Heart left ventricle (tissue), 16 donors: ENCODE data around the gene LAMA1. TPM values are rescaled to one million over a fixed set of nuclear protein-coding genes. Genes with fewer than 3 reads are reported as not detected.

Source experiments
- ATAC-seq, 4 donors: fragments of 200-7000 bp; cut with Tn5 transposase; one replicate each; pipeline ENCODE4 v1.9.1; 2020 to 2022; ENCODE audit warnings: moderate library complexity in 4 of 4, mild to moderate bottlenecking in 3 of 4, moderate number of reproducible peaks in 1 of 4
- DNase-seq, 5 donors: peaks; one replicate each; pipeline ENCODE4 v3.0.0-alpha.2; 2020
- H3K27ac ChIP-seq, 12 donors: fragments of 200-600 bp; sonication (generic) in 4 of 12; one replicate each; pipeline versions ENCODE4 v1.5.0 to v1.8.0; 2016 to 2022; ENCODE audit warnings: mild to moderate bottlenecking in 2 of 12
- H3K27me3 ChIP-seq, 9 donors: fragments of 200-600 bp; sonication (generic) in 2 of 9; one replicate each; pipeline versions ENCODE4 v1.5.1 to v1.8.0; 2016 to 2022; ENCODE audit warnings: mild to moderate bottlenecking in 3 of 9
- H3K36me3 ChIP-seq, 9 donors: fragments of 200-600 bp; sonication (generic) in 2 of 9; one replicate each; pipeline versions ENCODE4 v1.5.0 to v1.8.0; 2018 to 2022; ENCODE audit warnings: mild to moderate bottlenecking in 2 of 9
- H3K4me1 ChIP-seq, 12 donors: fragments of 200-600 bp; sonication (generic) in 4 of 12; one replicate each; pipeline versions ENCODE4 v1.5.0 to v1.8.0; 2016 to 2022; ENCODE audit warnings: mild to moderate bottlenecking in 3 of 12
- H3K4me3 ChIP-seq, 12 donors: fragments of 200-600 bp; sonication (generic) in 4 of 12; one replicate each; pipeline versions ENCODE4 v1.5.0 to v1.8.0; 2017 to 2022; ENCODE audit warnings: mild to moderate bottlenecking in 9 of 12, moderate library complexity in 4 of 12
- H3K9me3 ChIP-seq, 12 donors: fragments of 200-600 bp; sonication (generic) in 4 of 12; one replicate each; pipeline versions ENCODE4 v1.5.0 to v1.8.0; 2016 to 2022; ENCODE audit warnings: mild to moderate bottlenecking in 1 of 12
- POLR2A ChIP-seq, 2 donors: fragments of 450-650 bp; IDR thresholded peaks; one replicate each; pipeline ENCODE4 v1.6.1; 2017; ENCODE audit warnings: antibody characterized with exemption in 2 of 2, mild to moderate bottlenecking in 2 of 2, moderate library complexity in 2 of 2
- WGBS, 4 donors: extraction: QIAGEN DNeasy Blood & Tissue Kit in 2 of 4; methylation state at CpG; one replicate each; pipeline versions ENCODE4 v1.1.5 to v1.1.7; 2013 to 2018; 5-methylcytosine and 5-hydroxymethylcytosine counted together
- intact Hi-C, 10 donors: fragments of 100-400 bp; cut with DNase I; formaldehyde crosslinking; loops; one replicate each; pipeline versions ENCODE4 v1.11.1 to v1.14.2; 2022
- polyA plus RNA-seq, 2 donors: library from polyadenylated mRNA; stranded (reverse); fragments of 200-250 nt; gene quantifications; one replicate each; pipeline ENCODE4 v1.2.3, GENCODE V29; 2013
- total RNA-seq, 9 donors: library from RNA; depleted of rRNA in 2 of 9; stranded (reverse); fragments of >200 nt in 2 of 9; fragmentation: NEBNext Ultra II Directional in 3 of 9; extraction: Animal tissue kit (Norgen Biotek cat#: 25700) in 3 of 9; gene quantifications; one replicate each; pipeline versions ENCODE4 v1.1.0 to v1.2.4, GENCODE V29; 2016 to 2023
- TF ChIP-seq, protein P1 (sequence below), 12 donors: fragments of 200-600 bp; sonication (generic) in 4 of 12; IDR thresholded peaks; one replicate each; pipeline versions ENCODE4 v1.5.0 to v1.8.0; 2018 to 2022; ENCODE audit warnings: antibody characterized with exemption in 12 of 12, mild to moderate bottlenecking in 5 of 12
- donor health status: ischemic (EF 13 %, LVEDD 7.1; RV severe dilation, severe dysfunction).
- donor health status: healthy with polysubstance abuse.
- donor health status: DM: no; HTN: yes; CAD: no.
- donor health status: DM: no; HTN: no; CAD: no.
- donor health status: ischemic (EF 25% LVEDD 6.9; RV normal size, moderate dysfunction).
- donor health status: ischemic (EF 25% LVEDD 5.7; RV mildly dilated, moderate dysfunction).
- donor health status: healthy.
- donor health status: DM: yes; HTN: yes; CAD: no.
- donor health status: ischemic (EF 35%, LVEDD 5.7; RV mildly dilated, moderate dysfunction).
- donor health status: nonischemic (EF 11% LVEDD 7.7; RV severe dilation, severe dysfunction).
- donor health status: DM: yes; HTN: yes; CAD: no.
- donor health status: PGD.
- donor health status: ischemic (EF 29% LVEDD 5.4; RV normal size, mild dysfunction).
- donor health status: nonischemic (EF 23%, LVEDD 6.1; RV moderate dilation, normal function).

LAMA1 gene
- total and polyA plus RNA-seq, 11 donors: 0.04 to 1.7 (median 0.28) TPM

DNA sequence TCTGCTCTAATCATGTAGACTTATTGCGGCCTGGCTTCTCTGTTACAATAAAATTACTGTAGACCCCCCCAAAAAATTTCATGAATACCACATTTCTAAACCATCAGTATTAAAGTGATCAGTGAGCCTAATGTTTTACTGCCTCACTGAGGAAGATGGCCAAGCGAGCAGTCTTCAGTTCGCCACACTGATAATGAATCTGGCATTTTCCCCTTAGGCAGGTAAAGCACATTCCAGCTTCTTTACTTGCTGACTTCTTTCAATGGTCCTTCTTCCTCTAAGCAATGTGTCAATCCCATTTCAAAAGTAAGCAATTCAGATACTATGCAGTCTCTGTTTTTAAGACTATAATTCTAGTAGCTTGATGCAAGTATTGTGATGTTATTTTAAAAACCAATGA is 137.6 kb downstream of the LAMA1 start:
- no peak for ATAC-seq
- no peak overlapping the region for H3K27ac ChIP-seq
- TF ChIP-seq, protein P1, sequence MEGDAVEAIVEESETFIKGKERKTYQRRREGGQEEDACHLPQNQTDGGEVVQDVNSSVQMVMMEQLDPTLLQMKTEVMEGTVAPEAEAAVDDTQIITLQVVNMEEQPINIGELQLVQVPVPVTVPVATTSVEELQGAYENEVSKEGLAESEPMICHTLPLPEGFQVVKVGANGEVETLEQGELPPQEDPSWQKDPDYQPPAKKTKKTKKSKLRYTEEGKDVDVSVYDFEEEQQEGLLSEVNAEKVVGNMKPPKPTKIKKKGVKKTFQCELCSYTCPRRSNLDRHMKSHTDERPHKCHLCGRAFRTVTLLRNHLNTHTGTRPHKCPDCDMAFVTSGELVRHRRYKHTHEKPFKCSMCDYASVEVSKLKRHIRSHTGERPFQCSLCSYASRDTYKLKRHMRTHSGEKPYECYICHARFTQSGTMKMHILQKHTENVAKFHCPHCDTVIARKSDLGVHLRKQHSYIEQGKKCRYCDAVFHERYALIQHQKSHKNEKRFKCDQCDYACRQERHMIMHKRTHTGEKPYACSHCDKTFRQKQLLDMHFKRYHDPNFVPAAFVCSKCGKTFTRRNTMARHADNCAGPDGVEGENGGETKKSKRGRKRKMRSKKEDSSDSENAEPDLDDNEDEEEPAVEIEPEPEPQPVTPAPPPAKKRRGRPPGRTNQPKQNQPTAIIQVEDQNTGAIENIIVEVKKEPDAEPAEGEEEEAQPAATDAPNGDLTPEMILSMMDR (IDR thresholded peaks at IDR 0.05): no peak
- TF ChIP-seq POLR2A (IDR thresholded peaks at IDR 0.05): no peak
- DNase-seq: no peak
- H3K9me3 ChIP-seq: no peaks in the 10 kb centered on the region
- intact Hi-C loops: no loop called here
- no peak overlapping the region for H3K4me3 ChIP-seq
- H3K4me1 ChIP-seq: no peaks in the 10 kb centered on the region
- no peaks in the 10 kb centered on the region for H3K27me3 ChIP-seq
- 94 to 97% (median 97%) methylated on average over 3 of the region's 3 CpGs for WGBS, 4 donors
- H3K36me3 ChIP-seq: no peaks in the 10 kb centered on the region

DNA sequence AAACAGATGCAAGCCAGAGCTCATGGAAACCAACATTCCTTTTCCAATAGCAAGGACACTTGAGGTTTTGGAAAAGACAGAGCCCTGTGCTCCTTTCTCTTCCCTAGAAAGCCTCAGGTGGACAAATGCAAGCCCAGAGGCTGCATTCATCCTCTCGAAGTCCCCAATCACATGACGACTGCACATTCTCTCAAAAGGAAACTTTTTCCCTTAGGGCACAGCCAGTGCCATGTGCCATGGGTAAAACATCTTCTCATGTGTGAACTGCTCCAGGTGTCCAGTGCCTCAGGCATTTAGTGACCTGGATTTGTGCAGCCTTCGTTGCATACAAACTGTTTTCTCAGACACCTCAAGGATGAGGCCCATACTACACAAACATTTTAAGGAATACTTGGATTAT is 140.7 kb downstream of the LAMA1 start:
- DNase-seq: no peak
- TF ChIP-seq, protein P1 (IDR thresholded peaks at IDR 0.05): no peak
- no peak for TF ChIP-seq POLR2A (IDR thresholded peaks at IDR 0.05)
- H3K27ac ChIP-seq: no peak overlapping the region
- intact Hi-C loops: no loop called here
- no peaks in the 10 kb centered on the region for H3K9me3 ChIP-seq
- ATAC-seq: no peak
- WGBS, 4 donors: 58 to 98% (median 91%) methylated on average over 3 of the region's 3 CpGs
- no peak overlapping the region for H3K4me3 ChIP-seq
- no peaks in the 10 kb centered on the region for H3K36me3 ChIP-seq
- no peaks in the 10 kb centered on the region for H3K27me3 ChIP-seq
- H3K4me1 ChIP-seq: no peaks in the 10 kb centered on the region

DNA sequence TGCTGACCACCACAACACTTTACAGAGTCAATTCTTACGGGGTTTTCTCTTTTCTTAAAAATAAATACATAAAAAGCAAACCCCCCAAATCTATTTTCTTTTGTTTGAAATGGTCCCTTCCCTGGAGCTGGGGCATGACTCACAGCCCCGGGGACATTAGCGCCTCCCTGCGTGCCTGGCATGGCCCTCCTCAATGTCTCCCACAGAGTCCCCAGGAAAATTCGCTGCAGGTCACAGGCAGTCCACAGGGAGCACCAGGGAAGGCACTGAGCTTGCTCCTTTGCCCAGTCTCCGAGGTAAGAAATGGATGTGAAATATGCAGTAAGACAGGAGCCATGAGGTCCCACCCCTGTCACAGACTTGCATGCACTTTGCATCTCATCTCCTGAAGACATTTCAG is 142.5 kb downstream of the LAMA1 start:
- no peaks in the 10 kb centered on the region for H3K9me3 ChIP-seq
- H3K27ac ChIP-seq: no peak overlapping the region
- TF ChIP-seq, protein P1 (IDR thresholded peaks at IDR 0.05): no peak
- no peak for DNase-seq
- no peak for ATAC-seq
- H3K36me3 ChIP-seq: no peaks in the 10 kb centered on the region
- H3K27me3 ChIP-seq: no peaks in the 10 kb centered on the region
- 87 to 90% (median 88%) methylated on average over 6 of the region's 6 CpGs for WGBS, 4 donors
- H3K4me3 ChIP-seq: no peak overlapping the region
- intact Hi-C loops: no loop called here
- no peaks in the 10 kb centered on the region for H3K4me1 ChIP-seq

DNA sequence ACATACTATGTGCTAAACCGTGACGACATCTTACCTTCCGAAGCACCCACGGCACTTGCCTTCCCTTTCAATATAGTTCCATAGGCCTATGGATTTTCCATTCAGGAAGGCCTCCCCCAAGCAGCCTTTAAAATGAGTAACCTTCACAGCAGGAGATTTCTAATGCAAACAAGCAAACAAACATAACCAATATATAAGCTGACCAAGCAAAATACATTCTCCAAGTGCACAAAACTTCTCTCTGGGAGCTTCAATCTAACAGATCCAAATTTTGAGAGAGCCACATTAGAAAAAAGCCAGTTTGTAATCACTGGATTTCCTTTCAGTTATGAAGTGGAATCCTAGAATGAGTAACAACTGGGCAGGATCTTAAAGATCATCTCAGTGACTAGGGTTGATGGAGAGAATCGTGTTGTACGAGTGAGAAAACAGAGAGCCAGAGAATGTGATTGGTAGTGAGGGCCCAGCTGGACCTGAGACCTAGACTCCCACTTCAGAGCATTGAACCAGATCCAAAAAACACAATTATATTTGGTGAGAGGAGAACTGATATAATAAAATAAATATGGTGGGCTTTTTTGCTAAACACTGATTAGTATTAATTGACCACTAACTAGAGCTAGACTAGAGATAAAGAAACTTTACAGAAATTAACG is 145.6 kb downstream of the LAMA1 start:
- intact Hi-C loops: no loop called here
- no peak overlapping the region for H3K4me3 ChIP-seq
- no peaks in the 10 kb centered on the region for H3K36me3 ChIP-seq
- ATAC-seq: no peak
- WGBS, 4 donors: 77 to 85% (median 82%) methylated on average over 7 of the region's 7 CpGs
- no peaks in the 10 kb centered on the region for H3K9me3 ChIP-seq
- H3K4me1 ChIP-seq: no peaks in the 10 kb centered on the region
- TF ChIP-seq POLR2A (IDR thresholded peaks at IDR 0.05): no peak
- TF ChIP-seq, protein P1 (IDR thresholded peaks at IDR 0.05): no peak
- no peak overlapping the region for H3K27ac ChIP-seq
- no peaks in the 10 kb centered on the region for H3K27me3 ChIP-seq
- no peak for DNase-seq
